Right lobe of liver (tissue), 4 donors: ENCODE data around the gene PPFIBP1.

Experiments used
- POLR2A ChIP-seq: fragments of 450-650 bp; IDR thresholded peaks from one replicate; pipeline ENCODE4 v1.6.1; 2017; ENCODE audit warnings: antibody characterized with exemption, mild to moderate bottlenecking
- TF ChIP-seq, protein P1 (sequence below), 4 donors: fragments of 200-600 bp in 3 of 4; fragments of 450-650 bp in 1 of 4; IDR thresholded peaks; one replicate each; pipeline versions ENCODE4 v1.5.1 to v1.8.0; 2016 to 2022; ENCODE audit warnings: antibody characterized with exemption in 4 of 4, mild to moderate bottlenecking in 2 of 4
- donor health status: DM: no; HTN: no; CAD: no.
- donor health status: DM: no; HTN: no; CAD: no.
- donor health status: DM: no; HTN: yes; CAD: no.

DNA sequence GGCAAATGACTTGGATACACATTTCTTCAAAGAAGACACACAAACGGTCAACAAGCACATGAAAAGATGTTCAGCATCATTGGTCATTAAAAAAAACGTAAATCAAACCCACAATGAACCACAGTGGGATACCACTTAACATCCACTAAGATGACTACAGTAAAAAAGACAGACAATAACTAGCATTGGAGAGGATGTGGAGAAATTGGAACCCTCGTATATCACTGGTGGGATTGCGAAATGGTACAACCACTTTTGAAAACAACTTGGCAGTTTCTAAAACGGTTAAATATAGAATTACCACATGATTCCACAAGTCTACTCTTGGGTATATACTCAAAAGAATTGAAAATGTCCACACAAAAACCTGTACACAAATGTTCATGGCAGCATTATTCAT is 25.2 kb upstream of the PPFIBP1 start:
- no peak for TF ChIP-seq POLR2A
- TF ChIP-seq, protein P1, sequence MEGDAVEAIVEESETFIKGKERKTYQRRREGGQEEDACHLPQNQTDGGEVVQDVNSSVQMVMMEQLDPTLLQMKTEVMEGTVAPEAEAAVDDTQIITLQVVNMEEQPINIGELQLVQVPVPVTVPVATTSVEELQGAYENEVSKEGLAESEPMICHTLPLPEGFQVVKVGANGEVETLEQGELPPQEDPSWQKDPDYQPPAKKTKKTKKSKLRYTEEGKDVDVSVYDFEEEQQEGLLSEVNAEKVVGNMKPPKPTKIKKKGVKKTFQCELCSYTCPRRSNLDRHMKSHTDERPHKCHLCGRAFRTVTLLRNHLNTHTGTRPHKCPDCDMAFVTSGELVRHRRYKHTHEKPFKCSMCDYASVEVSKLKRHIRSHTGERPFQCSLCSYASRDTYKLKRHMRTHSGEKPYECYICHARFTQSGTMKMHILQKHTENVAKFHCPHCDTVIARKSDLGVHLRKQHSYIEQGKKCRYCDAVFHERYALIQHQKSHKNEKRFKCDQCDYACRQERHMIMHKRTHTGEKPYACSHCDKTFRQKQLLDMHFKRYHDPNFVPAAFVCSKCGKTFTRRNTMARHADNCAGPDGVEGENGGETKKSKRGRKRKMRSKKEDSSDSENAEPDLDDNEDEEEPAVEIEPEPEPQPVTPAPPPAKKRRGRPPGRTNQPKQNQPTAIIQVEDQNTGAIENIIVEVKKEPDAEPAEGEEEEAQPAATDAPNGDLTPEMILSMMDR (IDR thresholded peaks at IDR 0.05) = no peak
